ENCODE results near the gene HTR3E.

DNA sequence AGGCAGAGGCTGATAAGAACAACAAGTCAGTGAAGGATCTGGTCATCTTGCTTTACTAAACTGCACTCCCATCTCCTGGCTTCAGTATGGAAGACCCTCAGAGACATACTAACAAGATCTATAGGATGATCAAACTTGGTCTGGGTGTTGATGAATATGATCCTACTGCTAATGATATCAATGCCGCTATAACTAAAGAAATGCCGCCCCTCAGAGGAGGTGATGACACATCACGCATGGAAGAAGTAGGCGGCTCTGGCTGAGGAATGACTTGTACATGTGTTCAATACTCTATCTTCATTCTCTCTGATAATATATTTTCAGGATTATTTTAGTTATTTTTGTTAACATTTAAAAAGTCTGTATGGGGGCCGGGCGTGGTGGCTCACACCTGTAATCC, 20.8 kb downstream of the HTR3E start:
- TF ChIP-seq, protein P1, sequence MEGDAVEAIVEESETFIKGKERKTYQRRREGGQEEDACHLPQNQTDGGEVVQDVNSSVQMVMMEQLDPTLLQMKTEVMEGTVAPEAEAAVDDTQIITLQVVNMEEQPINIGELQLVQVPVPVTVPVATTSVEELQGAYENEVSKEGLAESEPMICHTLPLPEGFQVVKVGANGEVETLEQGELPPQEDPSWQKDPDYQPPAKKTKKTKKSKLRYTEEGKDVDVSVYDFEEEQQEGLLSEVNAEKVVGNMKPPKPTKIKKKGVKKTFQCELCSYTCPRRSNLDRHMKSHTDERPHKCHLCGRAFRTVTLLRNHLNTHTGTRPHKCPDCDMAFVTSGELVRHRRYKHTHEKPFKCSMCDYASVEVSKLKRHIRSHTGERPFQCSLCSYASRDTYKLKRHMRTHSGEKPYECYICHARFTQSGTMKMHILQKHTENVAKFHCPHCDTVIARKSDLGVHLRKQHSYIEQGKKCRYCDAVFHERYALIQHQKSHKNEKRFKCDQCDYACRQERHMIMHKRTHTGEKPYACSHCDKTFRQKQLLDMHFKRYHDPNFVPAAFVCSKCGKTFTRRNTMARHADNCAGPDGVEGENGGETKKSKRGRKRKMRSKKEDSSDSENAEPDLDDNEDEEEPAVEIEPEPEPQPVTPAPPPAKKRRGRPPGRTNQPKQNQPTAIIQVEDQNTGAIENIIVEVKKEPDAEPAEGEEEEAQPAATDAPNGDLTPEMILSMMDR (IDR thresholded peaks at IDR 0.05 in 8 of 11, conservative IDR thresholded peaks at IDR 0.05 in 3 of 11), result no peak
- TF ChIP-seq POLR2AphosphoS5 (IDR thresholded peaks at IDR 0.05), result no peak
- no peak for TF ChIP-seq POLR2A (IDR thresholded peaks at IDR 0.05)

All from spleen (tissue), 7 donors.